H1 (cell line): Measurements from ENCODE around the gene NADK. TPM values are rescaled to one million over a fixed set of nuclear protein-coding genes. Genes with fewer than 3 reads are reported as not detected.

Experiments
- CBX5 ChIP-seq: fragments of 300-800, 300-1000 bp; sonication (generic); IDR thresholded peaks from 2 replicates; pipeline ENCODE4 v1.7.1; 2016; ENCODE audit warnings: antibody characterized with exemption, low read length, low read depth
- CHD1 ChIP-seq: IDR thresholded peaks from 2 replicates; pipeline ENCODE4 v1.6.1; 2012; ENCODE audit warnings: low read depth, low read length, improper control_type of control experiment
- EGR1 ChIP-seq: IDR thresholded peaks from 2 replicates; pipeline ENCODE4 v1.6.1; 2011; ENCODE audit warnings: low read depth, low read length, borderline replicate concordance
- EZH2 ChIP-seq: fragments of 200-600 bp; sonication (generic); IDR thresholded peaks from 2 replicates; pipeline ENCODE4 v1.7.1; 2012; ENCODE audit warnings: low read depth, mild to moderate bottlenecking, moderate library complexity, low read length, inconsistent platforms; ENCODE audit not compliant: severe bottlenecking
- KDM1A ChIP-seq: fragments of 200-600, 300-600 bp; sonication (generic); IDR thresholded peaks from 2 replicates; pipeline ENCODE4 v1.7.1; 2016; ENCODE audit warnings: mild to moderate bottlenecking, low read length, borderline replicate concordance
- RNF2 ChIP-seq: fragments of 200-900, 300-1000 bp; sonication (generic); IDR thresholded peaks from 2 replicates; pipeline ENCODE4 v1.7.1; 2016; ENCODE audit warnings: borderline replicate concordance, low read depth, mild to moderate bottlenecking, antibody characterized with exemption, low read length; ENCODE audit not compliant: poor library complexity, severe bottlenecking; ENCODE audit errors: missing control alignments
- SP2 ChIP-seq: IDR thresholded peaks from 2 replicates; pipeline ENCODE4 v1.6.1; 2012; ENCODE audit warnings: mild to moderate bottlenecking, low read length, inconsistent platforms
- TCF12 ChIP-seq: IDR thresholded peaks from 2 replicates; pipeline ENCODE4 v1.6.1; 2011; ENCODE audit warnings: low read depth, mild to moderate bottlenecking, low read length
- polyA plus RNA-seq, 7 experiments: library from polyadenylated mRNA; depleted of rRNA in 3 of 7; stranded (reverse) in 5 of 7; unstranded in 2 of 7; fragments of >200 nt in 5 of 7; fragments of 200-250 nt in 2 of 7; gene quantifications; 1 replicate in 5 of 7; 2 replicates in 1 of 7; 4 replicates in 1 of 7; pipeline versions ENCODE4 v1.2.1 to v1.2.3, GENCODE V29; 2011 to 2013; ENCODE audit warnings: missing spikeins in 2 of 7, mixed read lengths in 2 of 7
- total RNA-seq: library from RNA; stranded (reverse); fragmentation: NEBNext Ultra II Directional; extraction: Animal tissue kit (Norgen Biotek cat#: 25700); gene quantifications from 2 replicates; pipeline ENCODE4 v1.2.1, GENCODE V29; 2021

Gene NADK
- total and polyA plus RNA-seq, 2 of the 8 experiments (the other 6 are each of a cell fraction or from before 2014, with no cell fraction given) = 78.0 to 89.7 TPM

DNA sequence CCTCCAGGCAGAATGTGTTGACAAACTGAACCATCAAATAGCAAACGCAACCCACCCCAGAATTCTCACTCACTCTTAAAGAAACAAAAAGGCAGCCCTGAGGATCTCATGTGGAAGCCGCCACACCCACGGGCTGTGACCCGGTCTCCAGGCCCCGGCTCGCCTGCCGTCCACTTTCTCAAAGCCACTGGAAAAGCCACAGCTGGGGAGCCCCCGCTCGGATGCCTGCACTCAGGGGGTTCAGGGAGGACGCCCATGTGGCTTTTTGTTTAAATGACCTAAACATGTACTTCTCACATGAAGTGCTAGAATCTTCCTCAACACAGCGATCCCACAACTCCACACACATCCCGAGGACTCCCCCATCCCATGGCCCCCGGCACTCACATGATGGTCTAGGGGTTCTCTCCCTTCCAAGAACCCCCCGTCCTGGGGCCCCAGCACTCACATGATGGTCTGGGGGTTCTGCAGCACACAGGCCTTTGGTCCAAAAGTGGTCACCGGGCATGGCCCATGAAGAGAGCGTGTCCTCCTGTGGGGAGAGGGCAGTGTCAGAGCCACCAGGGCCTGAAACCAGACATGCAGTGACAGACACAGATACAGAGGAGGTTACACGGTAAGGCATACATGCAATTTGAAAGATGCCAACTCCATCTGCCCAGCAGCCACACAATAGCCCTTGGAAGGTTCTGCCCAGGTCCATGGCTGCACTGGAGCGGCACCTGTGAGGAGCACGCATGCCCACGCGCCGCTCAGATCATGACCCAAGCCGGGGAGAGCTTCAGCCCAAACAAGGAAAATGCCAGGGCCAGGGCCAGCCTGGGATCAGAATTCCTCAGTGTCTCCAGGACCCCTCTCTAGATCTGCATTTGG is 16.5 kb downstream of the NADK start (continued):
- TF ChIP-seq EZH2 = no peak
- TF ChIP-seq KDM1A = no peak
- no peak for TF ChIP-seq CBX5
- TF ChIP-seq SP2 = no peak
- TF ChIP-seq EGR1 = no peak
- no peak for TF ChIP-seq CHD1
- TF ChIP-seq TCF12 = no peak
- no peak for TF ChIP-seq RNF2
